K562 (cell line): ENCODE results near the gene GALNT9. TPM values are rescaled to one million over a fixed set of nuclear protein-coding genes. Genes with fewer than 3 reads are reported as not detected.

ENCODE experiments used
- ATAC-seq: fragments of 200-7000 bp; cut with Tn5 transposase; 3 replicates; pipeline ENCODE4 v1.9.1; 2020; ENCODE audit warnings: moderate library complexity
- BruUV-seq: library from RNA; stranded (reverse); fragments of 400-500 nt; replicated peaks from 2 replicates; lab custom pipeline; 2021; lab: Mats Ljungman, UMichigan
- CTCF ChIA-PET: fragments of 300-600 bp; formaldehyde crosslinking; extraction: SDS; loops from one replicate; lab custom pipeline; 2021; ENCODE audit warnings: low intra/inter-chr PET ratio; lab: Yijun Ruan, JAX
- POLR2A ChIA-PET: fragments of 300-600, 350-650 bp; sonication (Branson Sonifier 250); formaldehyde crosslinking; extraction: SDS; loops from one replicate; lab custom pipeline; 2021; ENCODE audit warnings: antibody characterized with exemption, inconsistent platforms; lab: Yijun Ruan, JAX
- DNase-seq, 4 experiments: peaks; one replicate each; pipeline versions ENCODE4 v3.0.0 to v3.0.0-alpha.2; 2011 to 2018; ENCODE audit warnings: low spot score in 3 of 4, mixed read lengths in 3 of 4; ENCODE audit errors: extremely low read depth in 1 of 4
- FAIRE-seq: peaks from 2 replicates; lab custom pipeline; 2011; peaks lifted over from hg19 to GRCh38; lab: Jason Lieb, UNC
- H2AFZ ChIP-seq: 2 replicates; pipeline ENCODE4 v1.6.0; 2011; ENCODE audit warnings: low read depth, low read length, control low read depth, inconsistent platforms
- H3K27ac ChIP-seq: fragments of 200-600 bp; 3 replicates; pipeline ENCODE4 v1.8.0; 2011; ENCODE audit warnings: low read depth, mild to moderate bottlenecking, control low read depth, inconsistent platforms, low read length, moderate library complexity, mixed read lengths; ENCODE audit errors: extremely low read depth
- H3K27me3 ChIP-seq, 2 experiments: fragments of 300-600 bp in 1 of 2; 2 replicates in 1 of 2; 3 replicates in 1 of 2; pipeline versions ENCODE4 v1.6.0 to v1.8.0; 2011; ENCODE audit warnings: inconsistent platforms in 2 of 2, low read length in 2 of 2, mild to moderate bottlenecking in 1 of 2, mixed read lengths in 1 of 2, moderate library complexity in 1 of 2; ENCODE audit not compliant: control insufficient read depth in 2 of 2, insufficient read depth in 2 of 2
- H3K36me3 ChIP-seq: fragments of 300-600 bp; 3 replicates; pipeline ENCODE4 v1.8.0; 2011; ENCODE audit warnings: mild to moderate bottlenecking, low read length, inconsistent platforms; ENCODE audit not compliant: control insufficient read depth, insufficient read depth
- H3K4me1 ChIP-seq, 2 experiments: fragments of 200-600 bp in 1 of 2; replicated peaks in 1 of 2; 2 replicates in 1 of 2; 3 replicates in 1 of 2; pipeline versions ENCODE4 v1.5.1 to v1.8.0; 2011; ENCODE audit warnings: inconsistent platforms in 2 of 2, low read length in 2 of 2, mild to moderate bottlenecking in 1 of 2, mixed read lengths in 1 of 2, moderate library complexity in 1 of 2; ENCODE audit not compliant: control insufficient read depth in 2 of 2, insufficient read depth in 2 of 2
- H3K4me2 ChIP-seq: 2 replicates; pipeline ENCODE4 v1.6.1; 2011; ENCODE audit warnings: low read length, control low read depth, inconsistent platforms, mixed read lengths; ENCODE audit not compliant: insufficient read depth
- H3K4me3 ChIP-seq: fragments of 200-600 bp; sonication (generic), shearing (Covaris generic); 2 replicates; pipeline ENCODE4 v1.5.1; 2016; ENCODE audit warnings: control low read depth, inconsistent platforms
- H3K79me2 ChIP-seq: fragments of 200-600 bp; 3 replicates; pipeline ENCODE4 v1.8.0; 2011; ENCODE audit warnings: low read length, inconsistent platforms; ENCODE audit not compliant: control insufficient read depth, insufficient read depth
- H3K9ac ChIP-seq, 2 experiments: 2 replicates each; pipeline versions ENCODE4 v1.6.0 to v1.6.1; 2011; ENCODE audit warnings: low read depth in 2 of 2, low read length in 2 of 2, control low read depth in 1 of 2, inconsistent platforms in 1 of 2, mild to moderate bottlenecking in 1 of 2, mixed read lengths in 1 of 2; ENCODE audit not compliant: insufficient read depth in 1 of 2
- H3K9me1 ChIP-seq: one replicate; pipeline ENCODE4 v1.6.0; 2011; ENCODE audit warnings: inconsistent platforms, mild to moderate bottlenecking, low read length, moderate library complexity; ENCODE audit not compliant: control insufficient read depth, insufficient read depth
- H3K9me3 ChIP-seq: replicated peaks from 2 replicates; pipeline ENCODE4 v1.5.1; 2011; ENCODE audit warnings: low read depth, low read length, inconsistent platforms; ENCODE audit not compliant: control insufficient read depth, insufficient read depth
- H4K20me1 ChIP-seq: replicated peaks from 2 replicates; pipeline ENCODE4 v1.6.1; 2011; ENCODE audit warnings: low read length, inconsistent platforms, mixed read lengths; ENCODE audit not compliant: control insufficient read depth, insufficient read depth
- CBX3 ChIP-seq, 2 experiments: IDR thresholded peaks; 1 replicate in 1 of 2; 2 replicates in 1 of 2; pipeline ENCODE4 v1.6.1; 2012; ENCODE audit warnings: inconsistent platforms in 2 of 2, low read length in 2 of 2, borderline replicate concordance in 1 of 2, control low read depth in 1 of 2
- CCAR2 ChIP-seq: fragments of 200-400 bp; formaldehyde crosslinking; IDR thresholded peaks from 2 replicates; pipeline ENCODE4 v1.6.1; 2017; ENCODE audit warnings: mild to moderate bottlenecking, low read depth, low read length
- CEBPG ChIP-seq, 3 experiments: fragments of 200-800 bp in 1 of 3; sonication (Bioruptor generic) in 1 of 3; sonication (generic) in 1 of 3; formaldehyde crosslinking in 1 of 3; IDR thresholded peaks in 2 of 3; conservative IDR thresholded peaks in 1 of 3; 2 replicates each; pipeline versions ENCODE4 v1.6.1 to v1.8.0; 2016 to 2022; ENCODE audit warnings: missing compliant biosample characterization in 2 of 3, missing genetic modification characterization in 2 of 3, mild to moderate bottlenecking in 1 of 3, missing genetic modification reagents in 1 of 3
- DDX20 ChIP-seq: fragments of 450-650 bp; IDR thresholded peaks from 2 replicates; pipeline ENCODE4 v1.6.1; 2016; ENCODE audit warnings: missing genetic modification characterization, low read depth, mild to moderate bottlenecking, missing compliant biosample characterization, moderate library complexity
- GTF2B ChIP-seq: IDR thresholded peaks from 2 replicates; pipeline ENCODE4 v1.6.1; 2011; ENCODE audit not compliant: insufficient read length; ENCODE audit errors: extremely low read depth
- NCOR1 ChIP-seq: fragments of 450-650 bp; IDR thresholded peaks from 2 replicates; pipeline ENCODE4 v1.6.1; 2016; ENCODE audit warnings: mild to moderate bottlenecking, moderate library complexity
- RUNX1 ChIP-seq: sonication (generic); IDR thresholded peaks from 2 replicates; pipeline ENCODE4 v1.6.1; 2016; ENCODE audit warnings: antibody characterized with exemption, low read depth
- TAF15 ChIP-seq: fragments of 200-400 bp; formaldehyde crosslinking; IDR thresholded peaks from 2 replicates; pipeline ENCODE4 v1.6.1; 2017; ENCODE audit warnings: mild to moderate bottlenecking, low read depth, low read length, moderate library complexity
- USF1 ChIP-seq: sonication (generic); formaldehyde crosslinking; IDR thresholded peaks from 2 replicates; pipeline ENCODE4 v1.9.0; 2022; ENCODE audit warnings: mild to moderate bottlenecking, missing genetic modification reagents
- ZBTB12 ChIP-seq: fragments of 250-450 bp; sonication (Bioruptor Pico); IDR thresholded peaks from 2 replicates; pipeline ENCODE4 v1.4.0; 2020
- WGBS: fragments of 100-300 bp; shearing (Covaris generic); methylation state at CpG from one replicate; pipeline ENCODE4 v1.1.6; 2016; ENCODE audit warnings: low coverage, mixed read lengths; ENCODE audit not compliant: insufficient coverage; ENCODE audit errors: missing lambda C conversion rate; 5-methylcytosine and 5-hydroxymethylcytosine counted together
- in situ Hi-C: fragments of 300-500 bp; cut with MboI; formaldehyde crosslinking; loops from 4 replicates; pipeline ENCODE4 v1.15.0; 2018; ENCODE audit warnings: inconsistent platforms, mixed read lengths
- intact Hi-C: fragments of 100-400 bp; cut with micrococcal nuclease; formaldehyde crosslinking; loops from 2 replicates; pipeline ENCODE4 v1.14.2; 2022
- polyA plus RNA-seq, 8 experiments: library from polyadenylated mRNA; depleted of rRNA in 4 of 8; stranded (reverse) in 5 of 8; unstranded in 3 of 8; fragments of >200 nt; fragmentation: Nextera tagmentation in 2 of 8; fragmentation: Illumina TruSeq in 1 of 8; extraction: Ambion mirVana in 2 of 8; extraction: Trizol in 1 of 8; gene quantifications; 2 replicates each; pipeline versions ENCODE4 v1.2.1 to v1.2.3, GENCODE V29; 2011 to 2014; ENCODE audit warnings: inconsistent platforms in 1 of 8, missing spikeins in 1 of 8
- total RNA-seq, 7 experiments: library from RNA; depleted of rRNA in 6 of 7; stranded (reverse); fragments of >200 nt in 6 of 7; fragmentation: Illumina TruSeq in 2 of 7; extraction: Trizol in 2 of 7; gene quantifications; 2 replicates each; pipeline versions ENCODE4 v1.2.1 to v1.2.3, GENCODE V29; 2011 to 2021; ENCODE audit warnings: low replicate concordance in 1 of 7

The GALNT9 gene
- total and polyA plus RNA-seq, 9 of the 15 experiments (the other 6 are each of a cell fraction or from before 2014, with no cell fraction given) = not detected

GRCh38 chr12:132327336-132328171 lies 1.8 kb downstream of the GALNT9 start:
- in situ Hi-C loops = no loop called here
- Histone ChIP-seq H3K4me1 (peaks cover 0 to 4% of the 10 kb centered on the region in 2 experiments; a peak in 1 of 5 replicates), H2AFZ (no peak overlapping the region), H3K9me1 (no peaks in the 10 kb centered on the region)
- 14% methylated on average over 26 of the region's 32 CpGs for WGBS
- BruUV-seq = no TSS peak
- TF ChIP-seq CCAR2 = no peak
- no peak for TF ChIP-seq CEBPG (CRISPR knock-in tag; IDR thresholded peaks at IDR 0.05)
- no peak for TF ChIP-seq CEBPG (tag; conservative IDR thresholded peaks at IDR 0.05 in 1 of 2, IDR thresholded peaks at IDR 0.05 in 1 of 2)
- TF ChIP-seq GTF2B = no peak
- no peak for TF ChIP-seq CBX3 (IDR thresholded peaks at IDR 0.05; ENCODE audit: borderline replicate concordance in 1 of 2, low read length in 2 of 2)
- no peak for TF ChIP-seq ZBTB12
- TF ChIP-seq DDX20 (tag) = no peak
- TF ChIP-seq RUNX1 = no peak
- no peak for TF ChIP-seq TAF15
- no peak for TF ChIP-seq NCOR1
- TF ChIP-seq USF1 (CRISPR knock-in tag) = no peak
- TF ChIP-seq, all 486 proteins: peak for 0
- no peak overlapping the region for H3K4me2 ChIP-seq
- CTCF ChIA-PET = no interaction called here
- DNase-seq = no peak
- no peak overlapping the region for H3K4me3 ChIP-seq
- intact Hi-C loops = no loop called here
- H3K36me3 ChIP-seq = no peaks in the 10 kb centered on the region
- H4K20me1 ChIP-seq = peaks cover 3% of the 10 kb centered on the region; the same call in 1 of the 2 replicates
- H3K9ac ChIP-seq = no peak overlapping the region
- no peaks in the 10 kb centered on the region for H3K79me2 ChIP-seq
- POLR2A ChIA-PET = interaction anchor here (0.6 kb wide), 2 partner anchors 225 to 866 kb away, joined by 3 read pairs; no protein-coding TSS in a partner anchor
- H3K9me3 ChIP-seq = peaks cover 3% of the 10 kb centered on the region; the same call in 1 of the 2 replicates
- H3K27ac ChIP-seq = no peak overlapping the region
- H3K27me3 ChIP-seq = peaks cover 21 to 80% of the 10 kb centered on the region in 2 experiments; a peak in 4 of 5 replicates
- FAIRE-seq = no peak
- no peak for ATAC-seq
